ENCODE data around the gene HDLBP. TPM values are rescaled to one million over a fixed set of nuclear protein-coding genes. Genes with fewer than 3 reads are reported as not detected.

The HDLBP gene
- total and polyA plus RNA-seq, 2 experiments from 2014 or later: 230 to 306 TPM

DNA sequence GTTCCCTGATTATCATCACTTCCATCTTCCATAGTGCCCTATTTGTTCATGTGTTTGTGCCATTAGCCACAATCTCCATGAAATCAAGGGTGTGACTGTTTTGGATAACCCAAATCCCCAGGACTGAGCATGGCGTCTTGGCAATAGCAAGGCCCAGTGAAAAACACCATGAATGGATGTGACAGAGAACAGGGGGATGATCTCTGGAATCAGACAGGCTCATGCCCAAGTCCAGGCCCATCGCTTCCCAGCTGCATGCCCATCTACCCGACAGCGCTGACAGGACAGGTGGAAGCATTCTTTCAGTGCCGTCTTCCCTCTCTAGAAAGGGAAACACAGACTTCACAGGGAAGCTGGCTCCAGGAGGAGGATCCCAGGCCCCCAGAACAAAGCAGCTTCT lies 50.0 kb downstream of the HDLBP start (continued):
- TF ChIP-seq ZNF462 (CRISPR knock-in tag; IDR thresholded peaks at IDR 0.05) (no peak), ZNF331 (CRISPR knock-in tag; IDR thresholded peaks at IDR 0.05; ENCODE audit: low read depth) (no peak)

DNA sequence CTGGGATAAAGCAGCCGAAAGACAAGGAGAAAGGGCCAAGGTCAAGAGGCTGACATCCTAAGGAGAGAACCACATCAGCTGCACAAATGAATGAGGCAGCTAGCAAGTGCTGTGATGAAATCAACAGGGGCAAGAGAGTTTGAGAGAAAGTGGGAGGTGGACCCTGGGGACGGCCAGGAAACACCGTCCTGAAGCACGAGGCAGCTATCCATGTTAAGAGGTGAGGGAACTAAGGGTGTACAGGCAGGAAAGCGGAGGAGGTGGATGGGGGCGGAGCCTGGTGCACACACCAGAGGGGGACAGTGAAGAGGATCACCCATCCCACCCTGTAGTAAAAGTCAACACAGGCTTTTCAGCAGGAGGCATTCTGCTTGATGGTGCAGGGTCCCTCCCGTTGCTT lies 52.4 kb downstream of the HDLBP start:
- Mint-ChIP-seq H3K27ac (no peak overlapping the region), H3K4me1 (peaks cover 17% of the 10 kb centered on the region), H3K9me3 (no peaks in the 10 kb centered on the region), H3K27me3 (ENCODE audit: insufficient read depth, low read depth, poor library complexity) (peaks cover 5% of the 10 kb centered on the region), H3K4me3 (no peak overlapping the region), H3K36me3 (ENCODE audit: low read depth) (peaks cover 80% of the 10 kb centered on the region)
- Histone ChIP-seq H3K36me3 (ENCODE audit: insufficient read depth) (peaks cover 32% of the 10 kb centered on the region), H3K9me2 (ENCODE audit: insufficient read depth) (no peaks in the 10 kb centered on the region), H3K79me2 (replicated peaks; ENCODE audit: insufficient read depth) (peaks cover 43% of the 10 kb centered on the region), H3K4me1 (ENCODE audit: insufficient read depth) (no peaks in the 10 kb centered on the region), H3K4me3 (no peak overlapping the region), H3K4me2 (no peak overlapping the region), H2AFZ (no peak overlapping the region), H4K20me1 (replicated peaks; ENCODE audit: insufficient read depth) (peaks cover 42% of the 10 kb centered on the region), H3F3A (replicated peaks; ENCODE audit: low read depth) (0 out of 2 replicates have a peak, but pooled peaks cover 2% of the 10 kb centered on the region), H3K27ac (ENCODE audit: low read depth) (no peak overlapping the region), H3K27me3 (ENCODE audit: insufficient read depth) (no peaks in the 10 kb centered on the region)
- ATAC-seq (no peak), DNase-seq (ENCODE audit: low spot score) (no peak)
- no peak for TF ChIP-seq JUNB (IDR thresholded peaks at IDR 0.05; ENCODE audit: unreplicated experiment)
- no peak for TF ChIP-seq ZNF462 (CRISPR knock-in tag; IDR thresholded peaks at IDR 0.05)
- TF ChIP-seq STAT1 (IDR thresholded peaks at IDR 0.05; ENCODE audit: unreplicated experiment): no peak
- TF ChIP-seq CREB1 (CRISPR knock-in tag; IDR thresholded peaks at IDR 0.05; ENCODE audit: low read depth): no peak
- TF ChIP-seq, protein P1, sequence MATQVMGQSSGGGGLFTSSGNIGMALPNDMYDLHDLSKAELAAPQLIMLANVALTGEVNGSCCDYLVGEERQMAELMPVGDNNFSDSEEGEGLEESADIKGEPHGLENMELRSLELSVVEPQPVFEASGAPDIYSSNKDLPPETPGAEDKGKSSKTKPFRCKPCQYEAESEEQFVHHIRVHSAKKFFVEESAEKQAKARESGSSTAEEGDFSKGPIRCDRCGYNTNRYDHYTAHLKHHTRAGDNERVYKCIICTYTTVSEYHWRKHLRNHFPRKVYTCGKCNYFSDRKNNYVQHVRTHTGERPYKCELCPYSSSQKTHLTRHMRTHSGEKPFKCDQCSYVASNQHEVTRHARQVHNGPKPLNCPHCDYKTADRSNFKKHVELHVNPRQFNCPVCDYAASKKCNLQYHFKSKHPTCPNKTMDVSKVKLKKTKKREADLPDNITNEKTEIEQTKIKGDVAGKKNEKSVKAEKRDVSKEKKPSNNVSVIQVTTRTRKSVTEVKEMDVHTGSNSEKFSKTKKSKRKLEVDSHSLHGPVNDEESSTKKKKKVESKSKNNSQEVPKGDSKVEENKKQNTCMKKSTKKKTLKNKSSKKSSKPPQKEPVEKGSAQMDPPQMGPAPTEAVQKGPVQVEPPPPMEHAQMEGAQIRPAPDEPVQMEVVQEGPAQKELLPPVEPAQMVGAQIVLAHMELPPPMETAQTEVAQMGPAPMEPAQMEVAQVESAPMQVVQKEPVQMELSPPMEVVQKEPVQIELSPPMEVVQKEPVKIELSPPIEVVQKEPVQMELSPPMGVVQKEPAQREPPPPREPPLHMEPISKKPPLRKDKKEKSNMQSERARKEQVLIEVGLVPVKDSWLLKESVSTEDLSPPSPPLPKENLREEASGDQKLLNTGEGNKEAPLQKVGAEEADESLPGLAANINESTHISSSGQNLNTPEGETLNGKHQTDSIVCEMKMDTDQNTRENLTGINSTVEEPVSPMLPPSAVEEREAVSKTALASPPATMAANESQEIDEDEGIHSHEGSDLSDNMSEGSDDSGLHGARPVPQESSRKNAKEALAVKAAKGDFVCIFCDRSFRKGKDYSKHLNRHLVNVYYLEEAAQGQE (IDR thresholded peaks at IDR 0.05; ENCODE audit: unreplicated experiment): no peak
